Measurements from ENCODE around the gene UNC119B. TPM values are rescaled to one million over a fixed set of nuclear protein-coding genes. Genes with fewer than 3 reads are reported as not detected.

Gene UNC119B
- total and polyA plus RNA-seq, 2 of the 4 experiments (the other 2 are of a cell fraction) = 8.4 to 21.6 TPM

- 82% methylated on average over 11 of the region's 11 CpGs; no CpG with 5 or more reads in 1 of the 2 experiments for WGBS, 2 experiments (ENCODE audit: extremely low coverage in 2 of 2, insufficient read length in 1 of 2)
Observed at GRCh38 chr12:120771097-120771496, 60.8 kb downstream of the UNC119B start.

More at GRCh38 chr12:120771097-120771496, 60.8 kb downstream of the UNC119B start:
- no peak overlapping the region for H4K8ac ChIP-seq (ENCODE audit: low read depth in 2 of 2, low read length in 2 of 2)
- H3K79me1 ChIP-seq (ENCODE audit: low read depth in 1 of 2, low read length in 2 of 2) = peaks cover 0 to 17% of the 10 kb centered on the region in 2 experiments; a peak in 1 of 4 replicates
- no peak overlapping the region for H4K5ac ChIP-seq (ENCODE audit: low read depth, low read length)
- BruUV-seq (replicated peaks) = no TSS peak
- peaks cover 33% of the 10 kb centered on the region for H3K36me3 ChIP-seq (ENCODE audit: control insufficient read depth, insufficient read depth, low read length)
- no peak overlapping the region for H3K56ac ChIP-seq (ENCODE audit: extremely low read depth, insufficient read depth, low read length)
- no peak overlapping the region for H3K4me2 ChIP-seq (ENCODE audit: low read depth, low read length)
- no peak overlapping the region for H3K4me3 ChIP-seq (ENCODE audit: insufficient read depth, low read depth, low read length)
- ChIA-PET POLR2A (ENCODE audit: unreplicated experiment) (no interaction called here), CTCF (interaction anchor here (0.6 kb wide), 1 partner anchor 21 kb away, joined by 4 read pairs; no protein-coding TSS in a partner anchor)
- no peak overlapping the region for H2AK9ac ChIP-seq (replicated peaks; ENCODE audit: low read depth, low read length, poor library complexity)
- H3K4ac ChIP-seq (ENCODE audit: low read depth, low read length) = no peak overlapping the region
- H3K18ac ChIP-seq (ENCODE audit: low read depth, low read length) = no peak overlapping the region
- in situ Hi-C loops (cut with MboI; ENCODE audit: low sequenced_read_pairs) = no loop called here
- DNase-seq = no peak
- TF ChIP-seq RAD21 (IDR thresholded peaks at IDR 0.05; ENCODE audit: low read length) (no peak), MAFK (IDR thresholded peaks at IDR 0.05; ENCODE audit: low read depth, low read length) (no peak), ELK1 (IDR thresholded peaks at IDR 0.05; ENCODE audit: borderline replicate concordance, low read depth, low read length) (no peak), RCOR1 (IDR thresholded peaks at IDR 0.05; ENCODE audit: insufficient replicate concordance, low read length) (no peak), MXI1 (IDR thresholded peaks at IDR 0.05; ENCODE audit: borderline replicate concordance, low read depth, low read length) (no peak), CTCF (conservative IDR thresholded peaks at IDR 0.05; ENCODE audit: low read depth, low read length) (no peak), MAZ (IDR thresholded peaks at IDR 0.05; ENCODE audit: borderline replicate concordance, low read depth, low read length) (no peak), BHLHE40 (IDR thresholded peaks at IDR 0.05; ENCODE audit: low read depth, low read length) (no peak), FOS (IDR thresholded peaks at IDR 0.05; ENCODE audit: low read depth, low read length) (no peak), POLR2A (IDR thresholded peaks at IDR 0.05; ENCODE audit: low read depth, low read length) (no peak), CHD1 (IDR thresholded peaks at IDR 0.05; ENCODE audit: low read depth, low read length) (no peak), CEBPB (IDR thresholded peaks at IDR 0.05; ENCODE audit: low read depth, low read length) (no peak), RFX5 (IDR thresholded peaks at IDR 0.05; ENCODE audit: low read depth, low read length) (no peak), NFE2L2 (IDR thresholded peaks at IDR 0.05; ENCODE audit: low read depth, low read length) (no peak), SMC3 (IDR thresholded peaks at IDR 0.05; ENCODE audit: low read depth, low read length) (no peak), USF2 (IDR thresholded peaks at IDR 0.05; ENCODE audit: low read depth, low read length) (no peak)
- no peak overlapping the region for H3K27ac ChIP-seq (ENCODE audit: insufficient read depth, low read length)
- H3K14ac ChIP-seq (replicated peaks; ENCODE audit: low read depth, low read length) = no peak overlapping the region
- no peak for ATAC-seq (ENCODE audit: low read depth)
- H2BK15ac ChIP-seq (ENCODE audit: low read depth, low read length) = no peak overlapping the region
- H3K9me3 ChIP-seq (ENCODE audit: control insufficient read depth, insufficient read depth, low read length) = no peaks in the 10 kb centered on the region
- H2AFZ ChIP-seq (replicated peaks; ENCODE audit: low read length, poor library complexity) = no peak overlapping the region
- H4K20me1 ChIP-seq (ENCODE audit: insufficient read depth, low read length) = peaks cover 16% of the 10 kb centered on the region; the same call in 1 of the 2 replicates
- H4K91ac ChIP-seq (ENCODE audit: insufficient read depth, low read depth, low read length) = no peak overlapping the region
- H3K27me3 ChIP-seq (ENCODE audit: control insufficient read depth, insufficient read depth, low read length) = no peaks in the 10 kb centered on the region
- H3K4me1 ChIP-seq (ENCODE audit: control insufficient read depth, insufficient read depth, low read length) = peaks cover 9% of the 10 kb centered on the region
- H2AK5ac ChIP-seq (ENCODE audit: low read depth, low read length) = no peak overlapping the region
- H3K9me1 ChIP-seq (ENCODE audit: insufficient read depth, low read length) = peaks cover 24% of the 10 kb centered on the region; the same call in 1 of the 2 replicates
- H3K9ac ChIP-seq (ENCODE audit: low read depth, low read length) = no peak overlapping the region
- intact Hi-C loops (cut with micrococcal nuclease) = no loop called here
- dilution Hi-C loops (cut with HindIII; ENCODE audit: low sequenced_read_pairs, unreplicated experiment) = no loop called here
- no peak overlapping the region for H2BK20ac ChIP-seq (ENCODE audit: low read depth, low read length)
- no peak overlapping the region for H2BK5ac ChIP-seq (ENCODE audit: low read depth, low read length, poor library complexity, severe bottlenecking)
- no peak overlapping the region for H2BK120ac ChIP-seq (ENCODE audit: low read depth, low read length)
- no peak overlapping the region for H3K23ac ChIP-seq (ENCODE audit: low read depth, low read length)

Measured in IMR-90 (cell line).